ENCODE data around the gene DDIT4. TPM values are rescaled to one million over a fixed set of nuclear protein-coding genes. Genes with fewer than 3 reads are reported as not detected.

DDIT4 gene
- total RNA-seq, 1 experiment from 2014 or later = 84.5 TPM

- no peaks in the 10 kb centered on the region for H3K9me3 ChIP-seq (replicated peaks)
- peak in 1 of 2 experiments; percentile 49 for DNase-seq
- H3K27ac ChIP-seq = no peak overlapping the region
- H3K27me3 ChIP-seq = no peaks in the 10 kb centered on the region
- H3K36me3 ChIP-seq = no peaks in the 10 kb centered on the region
- H3K4me1 ChIP-seq = peaks cover 46% of the 10 kb centered on the region
- H3K4me3 ChIP-seq = no peak overlapping the region
Measured at GRCh38 chr10:72257051-72257892, 16.5 kb upstream of the DDIT4 start.

- Histone ChIP-seq H3K27ac (no peak overlapping the region), H3K36me3 (no peaks in the 10 kb centered on the region), H3K4me3 (no peak overlapping the region), H3K27me3 (no peaks in the 10 kb centered on the region), H3K9me3 (replicated peaks) (no peaks in the 10 kb centered on the region), H3K4me1 (peaks cover 38% of the 10 kb centered on the region)
- DNase-seq = no peak
Measured at GRCh38 chr10:72258617-72259016, 15.1 kb upstream of the DDIT4 start.

- peak overlapping the region; percentile 51 for H3K4me3 ChIP-seq
- H3K27ac ChIP-seq = peak overlapping the region; percentile 90
- peaks cover 38% of the 10 kb centered on the region for H3K4me1 ChIP-seq
- DNase-seq = peak; percentile 32 to 52
- H3K36me3 ChIP-seq = no peaks in the 10 kb centered on the region
- no peaks in the 10 kb centered on the region for H3K9me3 ChIP-seq (replicated peaks)
- no peaks in the 10 kb centered on the region for H3K27me3 ChIP-seq
Measured at GRCh38 chr10:72259491-72260238, 14.1 kb upstream of the DDIT4 start.

GRCh38 chr10:72260239-72260975, 13.3 kb upstream of the DDIT4 start:
- Histone ChIP-seq H3K27ac (peak overlapping the region; percentile 90), H3K4me3 (peak overlapping the region; percentile 51), H3K9me3 (replicated peaks) (no peaks in the 10 kb centered on the region), H3K4me1 (peaks cover 32% of the 10 kb centered on the region), H3K27me3 (no peaks in the 10 kb centered on the region), H3K36me3 (no peaks in the 10 kb centered on the region)
- peak; percentile 98 to 99 for DNase-seq

GRCh38 chr10:72260976-72261783, 12.5 kb upstream of the DDIT4 start:
- Histone ChIP-seq H3K27ac (peak overlapping the region; percentile 90), H3K36me3 (no peaks in the 10 kb centered on the region), H3K4me3 (peak overlapping the region; percentile 51), H3K27me3 (no peaks in the 10 kb centered on the region), H3K4me1 (peaks cover 32% of the 10 kb centered on the region), H3K9me3 (replicated peaks) (no peaks in the 10 kb centered on the region)
- no peak for DNase-seq

- Histone ChIP-seq H3K4me3 (peak overlapping the region; percentile 51), H3K9me3 (replicated peaks) (no peaks in the 10 kb centered on the region)
Measured at GRCh38 chr10:72261784-72262404, 11.8 kb upstream of the DDIT4 start.

GRCh38 chr10:72263613-72264241, 10.0 kb upstream of the DDIT4 start:
- Histone ChIP-seq H3K4me1 (peaks cover 28% of the 10 kb centered on the region), H3K27ac (no peak overlapping the region)
- peak; percentile 22 to 57 for DNase-seq

More at GRCh38 chr10:72261784-72262404, 11.8 kb upstream of the DDIT4 start:
- H3K36me3 ChIP-seq = no peaks in the 10 kb centered on the region
- H3K27me3 ChIP-seq = no peaks in the 10 kb centered on the region
- peaks cover 32% of the 10 kb centered on the region for H3K4me1 ChIP-seq
- no peak for DNase-seq
- peak overlapping the region; percentile 90 for H3K27ac ChIP-seq

GRCh38 chr10:72264536-72264935, 9.2 kb upstream of the DDIT4 start:
- H3K4me1 ChIP-seq = peaks cover 20% of the 10 kb centered on the region
- H3K27me3 ChIP-seq = no peaks in the 10 kb centered on the region

More at GRCh38 chr10:72263613-72264241, 10.0 kb upstream of the DDIT4 start:
- Histone ChIP-seq H3K9me3 (replicated peaks) (no peaks in the 10 kb centered on the region), H3K27me3 (no peaks in the 10 kb centered on the region), H3K36me3 (no peaks in the 10 kb centered on the region), H3K4me3 (no peak overlapping the region)

GRCh38 chr10:72265508-72265907, 8.2 kb upstream of the DDIT4 start:
- H3K9me3 ChIP-seq (replicated peaks) = no peaks in the 10 kb centered on the region
- no peak for DNase-seq
- peaks cover 12% of the 10 kb centered on the region for H3K4me1 ChIP-seq
- no peaks in the 10 kb centered on the region for H3K36me3 ChIP-seq
- H3K27ac ChIP-seq = no peak overlapping the region
- no peak overlapping the region for H3K4me3 ChIP-seq
- H3K27me3 ChIP-seq = no peaks in the 10 kb centered on the region

More at GRCh38 chr10:72264536-72264935, 9.2 kb upstream of the DDIT4 start:
- Histone ChIP-seq H3K36me3 (no peaks in the 10 kb centered on the region), H3K9me3 (replicated peaks) (no peaks in the 10 kb centered on the region), H3K4me3 (no peak overlapping the region), H3K27ac (no peak overlapping the region)
- DNase-seq = no peak

GRCh38 chr10:72265990-72266865, 7.5 kb upstream of the DDIT4 start:
- Histone ChIP-seq H3K27me3 (no peaks in the 10 kb centered on the region), H3K4me1 (peaks cover 12% of the 10 kb centered on the region), H3K36me3 (no peaks in the 10 kb centered on the region), H3K9me3 (replicated peaks) (no peaks in the 10 kb centered on the region), H3K27ac (no peak overlapping the region), H3K4me3 (no peak overlapping the region)
- DNase-seq = no peak

GRCh38 chr10:72267381-72267780, 6.3 kb upstream of the DDIT4 start:
- H3K27me3 ChIP-seq = no peaks in the 10 kb centered on the region
- DNase-seq = no peak
- H3K27ac ChIP-seq = no peak overlapping the region
- H3K36me3 ChIP-seq = no peaks in the 10 kb centered on the region
- peaks cover 10% of the 10 kb centered on the region; the same call in 1 of the 2 replicates for H3K4me1 ChIP-seq
- H3K9me3 ChIP-seq (replicated peaks) = no peaks in the 10 kb centered on the region
- no peak overlapping the region for H3K4me3 ChIP-seq

- Histone ChIP-seq H3K4me3 (no peak overlapping the region), H3K4me1 (peaks cover 10% of the 10 kb centered on the region; the same call in 1 of the 2 replicates), H3K36me3 (no peaks in the 10 kb centered on the region), H3K27ac (no peak overlapping the region), H3K27me3 (no peaks in the 10 kb centered on the region), H3K9me3 (replicated peaks) (no peaks in the 10 kb centered on the region)
- no peak for DNase-seq
Measured at GRCh38 chr10:72267819-72268399, 5.8 kb upstream of the DDIT4 start.
